ENCODE data around the gene CTSF. TPM values are rescaled to one million over a fixed set of nuclear protein-coding genes. Genes with fewer than 3 reads are reported as not detected.
"Not testable (repeated sequence)": the region's sequence is repeated elsewhere in the genome, so short reads cannot be mapped to it uniquely, and the experiment has no call there.

CTSF gene
- polyA plus RNA-seq, 1 donor: 99.0 TPM

DNA sequence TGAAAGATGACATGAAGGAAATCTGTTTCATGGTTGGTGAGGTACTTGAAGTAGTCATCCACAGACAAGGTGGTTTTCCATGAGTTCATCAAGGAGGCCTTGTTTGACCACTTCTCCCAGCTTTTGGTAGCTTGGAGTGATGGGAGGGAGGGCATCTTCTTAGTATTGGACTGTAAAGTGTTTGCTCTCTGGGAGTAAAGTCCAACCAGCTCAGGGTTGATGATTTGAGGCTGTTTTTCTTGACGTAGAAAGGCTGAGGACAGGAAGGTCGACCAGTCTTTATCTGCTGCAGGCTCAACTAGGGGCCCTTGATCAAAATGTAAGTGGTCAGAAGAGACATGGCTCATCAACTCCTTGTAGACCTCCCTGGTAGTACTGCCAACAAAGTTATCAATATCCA lies 22.8 kb upstream of the CTSF start:
- DNase-seq: no peak

DNA sequence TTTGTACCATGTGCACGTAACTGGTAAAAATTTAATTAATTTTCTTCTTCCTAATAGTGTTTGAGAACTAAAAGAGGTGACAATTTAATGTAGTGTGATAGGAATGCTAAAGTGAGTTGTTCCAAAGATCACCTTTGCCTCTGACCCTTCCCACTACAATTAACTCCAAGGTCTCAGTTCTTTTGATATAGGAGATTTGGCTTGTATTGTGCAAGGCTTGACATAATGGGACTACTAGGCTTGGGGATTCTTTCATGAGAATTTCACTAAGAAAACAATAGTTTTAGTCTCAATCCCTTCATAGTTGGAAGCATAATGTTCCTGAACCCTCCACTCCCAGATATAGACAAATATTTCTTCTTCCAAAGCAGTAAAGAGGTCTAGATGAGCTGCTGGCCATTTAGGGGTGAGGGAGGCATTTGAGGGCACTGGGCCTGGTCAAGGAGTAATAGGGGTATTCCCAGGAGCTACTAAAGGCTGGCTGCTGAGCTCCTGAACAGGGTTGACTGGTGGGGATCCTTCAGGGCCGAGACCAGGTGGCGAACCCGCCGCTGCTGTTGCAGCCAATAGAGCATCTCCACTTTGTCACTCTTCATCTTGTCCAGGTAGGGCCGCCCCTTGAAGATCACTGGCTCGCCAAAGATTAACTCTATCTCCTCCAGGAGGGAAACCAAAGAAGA lies 21.7 kb upstream of the CTSF start:
- DNase-seq: no peak

DNA sequence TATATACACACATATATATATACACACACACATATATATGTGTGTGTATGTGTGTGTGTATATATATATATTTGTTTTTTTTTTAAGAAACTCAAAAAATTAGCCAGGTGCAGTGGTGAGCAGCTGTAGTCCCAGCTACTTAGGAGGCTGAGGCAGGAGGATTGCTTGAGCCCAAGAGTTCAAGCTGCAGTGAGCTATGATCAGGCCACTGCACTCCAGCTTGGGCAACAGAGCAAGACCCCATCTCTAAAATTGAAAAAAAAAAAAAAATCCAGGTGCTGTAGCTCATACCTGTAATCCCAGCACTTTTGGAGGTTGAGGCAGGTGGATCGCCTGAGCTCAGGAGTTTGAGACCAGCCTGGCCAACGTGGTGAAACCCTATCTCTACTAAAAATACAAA lies 20.9 kb upstream of the CTSF start:
- DNase-seq: not testable (repeated sequence)

DNA sequence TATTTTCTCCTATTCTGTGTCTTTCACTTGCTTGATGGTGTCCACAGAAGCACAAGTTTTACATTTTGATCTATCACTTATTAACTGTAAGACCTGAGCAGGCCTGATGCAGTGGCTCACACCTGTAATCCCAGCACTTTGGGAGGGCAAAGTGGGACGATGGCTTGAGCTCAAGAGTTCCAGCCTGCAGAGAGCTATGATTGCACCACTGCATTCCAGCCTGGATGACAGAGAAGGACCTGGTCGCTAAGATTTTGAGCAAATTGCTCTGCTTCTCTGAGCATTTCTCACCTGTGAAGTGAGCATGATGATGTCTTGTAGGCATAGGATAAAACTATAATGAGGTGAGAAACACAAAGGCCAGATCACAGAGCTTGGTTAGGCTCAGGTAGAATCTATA lies 17.7 kb upstream of the CTSF start:
- no peak for DNase-seq

DNA sequence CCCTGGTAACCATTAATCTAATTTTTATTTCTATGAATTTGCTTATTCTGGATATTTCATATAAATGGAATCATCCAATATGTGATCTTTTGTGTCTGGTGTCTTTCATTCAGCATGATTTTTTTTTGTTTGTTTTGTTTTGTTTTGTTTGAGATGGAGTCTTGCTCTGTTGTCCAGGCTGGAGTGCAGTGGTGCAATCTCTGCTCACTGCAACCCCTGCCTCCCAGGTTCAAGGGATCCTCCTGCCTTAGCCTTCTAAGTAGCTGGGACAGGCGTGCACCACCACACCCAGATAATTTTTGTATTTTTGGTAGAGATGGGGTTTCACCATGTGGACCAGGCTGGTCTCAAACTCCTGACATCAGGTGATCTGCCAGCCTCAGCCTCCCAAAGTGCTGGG lies 17.0 kb upstream of the CTSF start:
- not testable (repeated sequence) for DNase-seq

DNA sequence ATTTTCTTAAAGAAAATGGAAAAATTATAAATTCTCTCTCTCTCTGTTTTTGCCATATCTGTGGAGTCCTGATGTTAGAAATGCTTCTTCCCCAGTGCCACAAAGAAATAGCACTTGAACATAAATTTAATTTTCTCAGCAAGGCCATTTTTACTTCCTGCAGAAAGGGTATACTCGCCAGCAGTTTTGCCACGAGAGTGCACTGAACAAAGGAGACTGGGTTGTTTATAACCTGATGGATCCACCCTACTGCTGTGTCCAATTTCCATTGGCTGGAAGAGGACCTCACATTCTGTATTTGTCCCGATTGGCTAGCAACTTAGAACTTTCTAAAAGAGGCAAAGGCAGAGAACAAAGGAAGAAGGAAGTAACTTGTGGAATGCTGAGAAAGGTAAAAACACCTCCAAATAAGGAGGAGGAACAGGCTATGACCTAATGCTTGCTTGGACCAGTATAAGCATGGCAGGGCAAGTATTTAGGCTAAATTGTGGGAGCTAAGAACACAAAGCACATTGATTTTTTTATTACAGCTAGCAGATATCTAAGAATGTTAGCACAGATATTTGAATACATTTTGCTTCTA lies 14.2 kb upstream of the CTSF start:
- DNase-seq: not testable (repeated sequence)

DNA sequence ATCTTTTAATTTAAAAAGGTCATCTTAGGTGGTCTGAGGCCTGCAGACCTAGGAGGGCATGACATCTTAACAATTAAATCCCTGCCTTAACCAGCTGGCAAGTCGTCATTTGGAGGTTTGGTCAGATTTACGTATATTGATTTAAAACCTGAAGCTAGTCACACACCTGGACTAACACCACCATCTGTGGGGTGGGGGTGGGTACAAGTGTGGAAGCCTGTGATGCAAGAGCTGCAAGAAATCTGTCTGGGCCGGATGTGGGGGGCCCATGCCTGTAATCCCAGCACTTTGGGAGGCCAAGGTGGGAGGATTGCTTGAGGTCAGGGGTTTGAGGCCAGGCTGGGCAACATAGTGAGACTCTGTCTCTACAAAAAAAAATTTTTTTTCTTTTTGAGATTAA lies 12.9 kb upstream of the CTSF start:
- DNase-seq: no peak

DNA sequence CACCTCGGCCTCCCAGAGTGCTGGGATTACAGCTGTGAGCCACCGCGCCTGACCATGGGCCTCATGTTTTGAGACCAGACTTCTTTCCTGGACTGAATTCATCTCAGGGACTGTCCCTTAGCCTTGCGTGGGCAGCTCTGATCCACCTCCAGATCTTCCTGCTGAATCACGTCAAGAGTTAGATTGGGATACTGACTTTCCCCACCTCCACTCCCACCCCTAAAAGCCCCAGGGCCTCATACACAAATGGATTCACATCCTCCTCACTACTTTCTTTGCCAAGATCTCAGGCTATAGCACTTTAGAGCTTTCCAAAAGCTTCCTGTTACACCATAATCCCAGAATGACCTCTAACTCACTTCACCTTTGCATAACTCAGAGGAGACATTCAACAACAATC lies 12.4 kb upstream of the CTSF start:
- DNase-seq: no peak

DNA sequence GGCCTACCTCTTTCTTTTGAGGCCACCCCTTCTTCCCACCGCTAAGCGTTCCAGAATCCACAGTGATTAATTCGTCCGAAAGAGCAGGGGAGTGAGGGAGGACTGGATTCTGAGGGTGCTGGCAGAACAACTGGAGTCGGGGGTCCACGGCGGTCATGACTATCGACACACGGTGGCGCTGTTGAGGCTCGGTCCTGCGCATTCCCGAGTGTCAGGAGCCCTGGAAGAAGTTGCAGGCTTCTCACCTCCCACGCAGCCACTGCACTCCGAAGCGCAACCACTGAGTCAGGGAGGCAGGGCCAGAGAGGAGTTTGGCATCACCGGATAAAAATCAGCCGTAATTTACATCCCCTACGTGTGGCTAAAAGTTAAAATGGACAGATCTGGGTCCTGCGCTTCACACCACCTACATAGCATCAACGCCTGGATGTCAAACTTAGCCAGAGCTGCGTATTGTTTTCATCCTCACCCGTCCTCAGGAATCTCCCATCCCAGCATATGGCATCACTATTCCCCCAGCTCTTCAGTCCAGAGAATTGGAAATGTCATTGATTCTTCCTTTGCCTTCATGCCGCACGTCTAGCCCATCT lies 10.7 kb upstream of the CTSF start:
- DNase-seq: peak; percentile 77

DNA sequence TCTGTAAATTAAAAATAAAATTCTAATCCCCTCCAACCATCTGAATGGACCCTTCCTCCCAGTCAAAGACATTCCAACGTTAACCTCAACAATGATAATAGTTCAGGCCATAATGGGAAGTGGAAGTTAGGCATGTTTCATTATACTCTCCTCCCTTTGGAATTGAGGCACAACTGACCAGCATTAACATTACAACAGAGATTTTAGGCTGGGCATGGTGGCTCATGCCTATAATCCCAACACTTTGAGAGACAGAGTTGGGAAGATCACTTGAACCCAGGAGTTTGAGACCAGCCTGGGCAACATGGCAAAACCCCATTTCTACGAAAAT lies 2.4 kb upstream of the CTSF start:
- DNase-seq: no peak

DNA sequence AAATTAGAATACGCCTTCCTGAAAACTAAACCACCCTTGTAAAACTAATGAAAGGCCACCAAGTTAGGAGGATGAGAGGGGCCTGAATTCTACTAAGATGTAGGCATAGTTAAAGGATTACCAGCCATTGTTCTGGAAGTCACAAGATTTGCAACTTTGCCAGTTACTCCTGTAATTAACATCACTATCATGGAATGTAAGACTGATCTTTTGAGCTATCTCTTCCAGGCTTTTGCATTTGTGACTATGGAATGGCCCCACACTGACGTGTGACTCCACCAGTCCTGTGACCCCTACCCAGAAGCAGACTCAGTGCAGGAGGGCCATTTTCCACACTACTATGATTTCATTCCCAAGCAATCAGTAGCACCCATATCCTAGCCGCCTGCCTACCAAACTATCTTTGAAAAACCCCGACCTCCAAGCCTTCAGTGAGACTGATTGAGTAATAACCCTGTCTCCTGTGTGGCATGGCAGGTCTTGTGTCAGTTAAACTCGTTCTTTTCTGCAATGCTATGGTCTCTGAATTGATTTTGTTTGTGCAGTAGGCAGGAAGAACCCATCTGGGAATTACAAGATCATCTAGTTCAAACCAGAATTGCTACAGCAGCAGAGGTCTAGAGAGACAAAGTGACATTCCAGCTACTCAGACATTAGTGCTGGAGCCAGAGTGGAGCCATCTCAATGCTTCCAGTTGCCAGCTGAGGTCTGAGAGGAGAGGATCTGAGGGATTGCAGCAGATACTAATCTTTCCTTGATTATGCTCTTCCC lies 1.9 kb upstream of the CTSF start:
- DNase-seq: no peak

DNA sequence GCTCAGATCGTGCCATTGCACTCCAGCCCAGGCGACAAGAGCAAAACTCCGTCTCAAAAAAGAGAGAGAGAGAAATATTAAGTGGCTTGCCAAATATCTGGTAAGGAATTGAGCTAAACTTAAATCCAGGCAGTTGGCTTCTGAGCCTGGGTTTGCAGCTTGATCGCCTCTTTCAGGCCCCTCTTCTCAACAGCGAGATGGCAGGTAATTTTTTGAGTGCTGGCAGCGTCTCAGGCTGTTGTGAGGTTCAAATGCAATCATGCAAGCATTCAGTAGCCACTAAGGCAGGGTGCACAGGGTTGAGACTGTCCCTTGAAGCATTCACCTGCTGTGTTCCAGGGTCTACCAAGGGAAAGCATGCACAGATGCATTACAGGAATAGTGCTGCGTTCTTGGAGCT lies 670 bp upstream of the CTSF start:
- DNase-seq: no peak

DNA sequence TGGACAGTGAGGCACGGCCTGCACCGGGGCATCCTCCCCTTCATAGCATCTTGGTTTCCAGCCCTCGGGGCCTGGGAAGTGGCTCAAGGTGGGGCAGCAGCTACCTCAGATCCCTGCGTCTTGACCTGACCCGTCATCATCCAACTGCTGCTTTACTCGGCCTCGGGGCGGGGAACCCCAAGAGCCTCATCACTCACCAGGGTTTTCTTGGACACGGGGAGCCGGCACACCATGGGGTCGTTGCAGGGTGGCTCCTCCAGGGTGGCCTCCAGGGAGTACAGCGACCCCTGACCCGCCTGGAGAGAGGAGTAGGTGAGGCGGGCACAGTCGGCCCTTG lies 651 bp downstream of the CTSF start:
- no peak for DNase-seq

DNA sequence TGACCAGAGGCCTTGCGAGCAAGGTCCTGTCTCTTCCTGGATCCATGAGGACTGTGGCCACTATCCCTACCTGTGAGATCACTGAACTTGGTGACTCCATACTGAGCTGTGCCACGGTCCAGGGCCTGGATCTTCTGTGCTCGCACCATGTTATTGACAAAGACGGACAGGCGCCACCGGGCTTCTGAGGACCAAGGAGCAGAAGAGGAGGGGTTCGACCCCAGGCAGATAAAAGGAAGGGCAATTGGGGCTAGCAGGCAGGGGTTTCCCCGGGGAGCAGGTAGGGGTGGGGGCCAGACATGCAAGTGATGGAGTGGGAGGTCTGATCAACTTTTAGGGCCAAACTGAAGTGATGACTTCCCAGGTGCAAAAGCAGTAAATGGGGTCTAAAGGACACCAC lies 2.2 kb downstream of the CTSF start:
- DNase-seq: no peak

DNA sequence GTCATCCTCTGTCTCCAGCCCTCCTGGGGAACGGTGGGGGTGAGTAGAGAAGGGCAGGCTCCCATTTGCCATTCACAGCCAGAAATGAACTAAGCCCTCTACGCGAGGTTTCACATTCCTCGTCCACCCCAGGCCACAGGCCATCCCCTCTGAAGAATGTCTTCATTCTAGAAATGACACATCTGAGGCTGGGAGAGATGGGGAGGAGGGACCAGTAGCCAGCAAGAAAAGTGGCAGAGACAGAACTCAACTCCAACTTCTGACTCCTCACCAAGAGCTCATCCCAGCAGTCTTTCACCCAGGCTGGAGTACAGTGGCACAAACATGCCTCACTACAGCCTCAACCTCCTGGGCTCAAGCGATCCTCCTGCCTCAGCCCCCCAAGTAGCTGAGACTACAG lies 3.4 kb downstream of the CTSF start:
- DNase-seq: no peak

DNA sequence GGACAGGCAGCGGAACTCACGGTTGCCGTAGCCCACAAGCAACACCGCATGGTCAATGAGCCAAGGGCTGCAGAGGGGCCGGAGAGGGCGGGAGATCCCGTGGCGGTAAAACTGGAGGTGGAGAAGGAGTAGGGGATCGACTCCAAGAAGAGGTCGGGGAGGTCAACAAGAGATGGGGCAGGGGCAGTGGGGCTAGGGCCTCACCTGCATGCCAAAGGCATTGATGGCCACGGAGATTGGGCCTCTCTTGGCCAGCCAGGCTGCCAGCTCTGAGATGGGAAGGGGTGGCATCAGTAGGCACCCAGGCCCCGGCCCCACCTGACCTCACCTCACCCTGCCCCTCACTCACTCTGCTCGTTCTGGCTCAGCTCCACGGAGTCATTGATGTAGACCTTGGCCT lies 3.9 kb downstream of the CTSF start:
- DNase-seq: no peak

DNA sequence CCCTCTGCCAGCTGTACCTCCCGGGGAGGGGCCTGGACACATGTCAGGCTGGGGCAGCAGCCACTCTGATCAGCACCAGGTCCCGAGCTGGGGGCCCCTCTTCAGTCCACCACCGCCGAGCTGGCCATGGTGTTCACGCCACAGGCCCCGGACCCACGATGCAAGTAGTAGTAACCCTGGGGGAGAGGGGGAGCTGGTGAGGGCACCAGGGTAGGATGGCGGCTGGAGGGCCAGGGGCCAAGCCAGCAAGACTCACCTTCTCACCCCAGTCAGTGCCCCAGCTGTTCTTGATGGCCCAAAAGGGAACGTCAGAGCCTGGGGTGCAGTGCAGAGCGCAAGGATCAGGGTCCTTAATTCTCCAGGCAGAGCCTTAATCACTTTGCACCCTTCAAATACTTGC lies 4.6 kb downstream of the CTSF start:
- no peak for DNase-seq

DNA sequence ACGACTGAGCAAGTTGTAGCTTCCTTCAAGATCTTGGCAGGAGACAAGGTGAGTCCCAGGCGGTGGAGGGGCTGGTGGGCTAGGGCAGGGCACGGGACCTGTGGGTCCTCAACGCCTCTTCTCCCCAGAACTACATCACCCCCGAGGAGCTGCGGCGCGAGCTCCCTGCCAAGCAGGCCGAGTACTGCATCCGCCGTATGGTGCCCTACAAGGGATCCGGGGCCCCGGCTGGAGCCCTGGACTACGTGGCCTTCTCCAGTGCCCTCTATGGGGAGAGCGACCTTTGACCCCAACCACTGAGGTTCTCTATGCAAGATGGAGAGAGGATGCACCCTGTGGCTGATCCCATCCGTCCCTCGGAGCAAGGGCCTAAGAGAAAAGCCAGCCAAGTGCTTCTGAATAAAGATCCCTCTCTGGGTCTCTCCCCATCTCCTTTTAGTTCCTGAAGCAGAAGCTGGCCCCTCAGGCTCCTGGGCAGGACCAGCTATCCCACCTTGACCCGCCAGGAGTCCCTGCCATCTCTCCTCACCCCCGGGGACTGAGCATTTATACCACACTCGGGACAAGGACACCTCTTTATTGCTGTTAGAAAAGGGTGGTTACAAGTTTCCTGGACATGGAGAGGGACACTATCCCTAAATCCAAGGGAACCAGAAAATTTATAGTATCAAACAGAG lies 5.4 kb downstream of the CTSF start:
- DNase-seq: no peak

DNA sequence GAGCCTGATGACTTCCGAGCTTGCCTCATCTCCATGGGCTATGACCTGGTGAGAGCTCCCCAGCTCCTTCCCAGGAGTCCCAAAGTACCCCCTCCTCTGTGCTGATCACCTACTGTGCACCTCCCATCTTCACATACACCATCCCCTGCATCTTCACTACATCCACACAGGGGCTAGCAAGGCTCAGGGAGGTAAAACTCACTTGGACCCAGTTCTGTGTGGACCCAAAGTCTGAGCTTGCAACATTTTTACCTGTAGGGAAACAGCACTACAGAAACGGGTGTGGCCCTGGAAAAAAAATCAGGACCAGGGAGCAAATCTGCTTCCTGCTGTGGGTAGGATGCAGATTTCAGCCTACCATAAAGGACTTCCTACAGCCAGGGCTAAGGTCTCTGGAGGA lies 6.1 kb downstream of the CTSF start:
- DNase-seq: no peak

DNA sequence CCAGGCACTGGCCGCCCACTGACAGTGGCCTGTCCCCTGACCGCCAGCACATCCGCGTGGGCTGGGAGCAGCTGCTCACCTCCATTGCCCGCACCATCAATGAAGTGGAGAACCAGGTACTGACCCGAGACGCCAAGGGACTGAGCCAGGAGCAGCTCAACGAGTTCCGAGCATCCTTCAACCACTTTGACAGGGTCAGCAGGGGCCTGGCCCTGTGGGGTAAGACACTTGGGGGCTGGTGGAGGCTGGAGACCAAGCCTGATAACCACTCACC lies 6.5 kb downstream of the CTSF start:
- no peak for DNase-seq

DNA sequence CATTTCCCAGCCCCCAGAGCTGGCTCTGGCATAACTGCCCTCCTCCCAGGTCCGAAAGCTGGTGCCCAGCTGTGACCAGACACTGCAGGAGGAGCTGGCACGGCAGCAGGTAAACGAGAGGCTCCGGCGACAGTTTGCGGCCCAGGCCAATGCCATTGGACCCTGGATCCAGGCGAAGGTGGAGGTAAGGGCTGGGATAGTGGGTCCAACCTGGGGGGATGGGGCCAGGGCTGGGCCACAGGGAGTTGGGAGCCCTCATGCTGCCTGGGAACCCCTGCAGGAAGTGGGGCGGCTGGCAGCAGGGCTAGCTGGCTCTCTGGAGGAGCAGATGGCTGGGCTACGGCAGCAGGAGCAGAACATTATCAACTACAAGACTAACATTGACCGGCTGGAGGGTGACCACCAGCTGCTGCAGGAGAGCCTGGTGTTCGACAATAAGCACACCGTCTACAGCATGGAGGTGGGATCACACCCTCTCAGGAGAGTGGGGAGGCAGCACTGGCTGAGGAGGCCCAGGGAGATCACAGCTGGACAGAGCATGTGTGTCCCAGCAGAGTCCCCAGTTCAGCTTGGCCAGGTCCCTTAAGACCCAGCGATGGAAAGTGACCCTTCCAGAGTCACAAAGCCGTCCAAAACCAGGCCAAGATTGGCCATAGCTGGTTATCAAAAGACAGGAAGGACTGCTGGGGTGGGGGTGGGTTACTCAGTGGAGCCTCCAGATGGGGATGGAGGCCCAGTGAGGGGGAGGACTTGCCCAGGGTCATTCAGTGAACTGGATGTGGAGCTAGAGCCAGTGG lies 7.0 kb downstream of the CTSF start:
- no peak for DNase-seq

DNA sequence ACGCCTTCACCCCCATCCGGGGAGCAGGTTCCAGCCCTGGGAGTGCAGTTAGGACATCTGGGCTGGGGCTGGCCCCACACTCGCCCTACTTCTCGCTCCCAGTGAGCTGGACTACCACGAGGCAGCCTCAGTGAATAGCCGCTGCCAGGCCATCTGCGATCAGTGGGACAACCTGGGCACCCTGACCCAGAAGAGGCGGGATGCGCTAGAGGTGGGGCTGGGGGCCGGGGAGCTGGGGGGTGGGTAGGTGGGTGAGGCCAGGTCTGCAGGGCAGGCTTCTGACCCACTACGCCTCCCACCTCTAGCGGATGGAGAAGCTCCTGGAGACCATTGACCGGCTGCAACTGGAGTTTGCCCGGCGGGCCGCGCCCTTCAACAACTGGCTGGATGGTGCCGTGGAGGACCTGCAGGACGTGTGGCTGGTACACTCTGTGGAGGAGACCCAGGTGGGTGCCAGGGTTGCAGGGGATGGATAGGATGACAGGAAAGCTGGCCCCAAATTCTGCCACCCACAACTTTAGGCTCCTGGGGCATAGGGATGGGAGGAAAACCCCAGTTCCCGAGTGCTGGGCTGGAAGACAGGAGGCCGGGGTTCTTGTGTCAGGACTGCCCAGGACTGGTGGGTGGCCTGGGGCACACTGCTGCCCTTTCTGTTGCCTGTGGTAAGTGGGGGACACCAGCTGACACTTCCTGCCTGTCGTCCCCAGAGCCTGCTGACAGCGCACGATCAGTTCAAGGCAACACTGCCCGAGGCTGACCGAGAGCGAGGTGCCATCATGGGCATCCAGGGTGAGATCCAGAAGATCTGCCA lies 8.3 kb downstream of the CTSF start:
- DNase-seq: no peak
